ENCODE data around the gene LAGE3. TPM values are rescaled to one million over a fixed set of nuclear protein-coding genes. Genes with fewer than 3 reads are reported as not detected.
A peak's percentile ranks its signal among the peaks of the same experiment; 100 is the strongest.

LAGE3 gene
- total RNA-seq, 1 donor from 2014 or later: 20.0 TPM

DNA sequence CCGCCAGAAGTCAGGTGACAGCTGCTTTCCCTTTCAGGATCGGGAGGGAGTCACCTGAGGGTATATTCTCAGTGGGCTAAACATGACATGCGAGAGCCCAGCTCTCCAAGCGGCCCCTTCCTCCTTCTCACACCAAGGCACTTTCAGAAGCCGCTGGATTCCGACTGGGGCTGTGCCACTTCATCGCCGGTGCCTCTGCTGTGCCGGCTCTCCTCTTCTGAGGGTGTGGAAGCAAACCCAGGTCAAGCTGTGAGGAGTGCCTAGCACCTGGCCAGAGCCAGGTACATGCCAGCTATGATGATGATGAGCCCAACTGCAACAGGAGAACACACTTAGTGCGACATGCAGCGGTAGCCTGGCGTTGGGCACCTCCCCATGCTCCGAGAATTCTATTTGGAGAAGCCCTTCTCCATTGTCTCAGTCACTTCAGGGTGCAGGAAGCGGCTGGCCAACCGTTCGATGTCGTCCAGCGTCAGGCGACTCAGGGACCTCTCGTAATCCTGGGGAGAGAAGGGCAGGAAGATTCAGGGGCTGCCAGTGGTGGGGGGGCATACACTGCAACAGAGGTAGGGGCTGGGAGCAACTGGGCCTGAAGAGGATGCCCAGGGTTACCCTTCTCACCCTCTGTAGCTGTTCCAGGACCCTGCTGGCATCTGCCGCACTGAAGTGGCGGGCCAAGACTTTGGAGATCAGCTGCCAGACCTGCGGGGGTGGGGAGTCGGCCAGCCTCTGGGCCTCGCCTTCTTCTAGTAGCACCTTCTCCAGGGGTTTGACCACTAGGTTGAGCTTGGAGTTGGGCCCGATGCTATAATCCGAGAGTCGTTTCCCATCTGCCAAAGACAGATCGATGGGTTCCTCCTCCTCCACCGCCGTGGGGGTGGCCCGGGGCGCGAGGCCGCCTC, 6.3 kb upstream of the LAGE3 start:
- Histone ChIP-seq H3K4me2 (ENCODE audit: low read length) (peak overlapping the region; percentile 82), H3K9ac (ENCODE audit: low read length) (peak overlapping the region; percentile 68), H4K20me1 (ENCODE audit: insufficient read depth, low read length) (no peaks in the 10 kb centered on the region), H3K27ac (ENCODE audit: low read depth, low read length) (no peak overlapping the region), H3K36me3 (ENCODE audit: insufficient read depth, low read length) (no peaks in the 10 kb centered on the region), H2AFZ (ENCODE audit: low read depth, low read length) (no peak overlapping the region), H3K9me3 (ENCODE audit: insufficient read depth, low read depth, low read length) (no peaks in the 10 kb centered on the region), H3K4me3 (ENCODE audit: insufficient read depth, low read depth, low read length) (peak overlapping the region; percentile 51), H3K27me3 (ENCODE audit: insufficient read depth, low read length) (no peaks in the 10 kb centered on the region), H3K4me1 (ENCODE audit: insufficient read depth, low read length) (peaks cover 18% of the 10 kb centered on the region), H3K79me2 (ENCODE audit: insufficient read depth, low read length) (peaks cover 34% of the 10 kb centered on the region)
- Mint-ChIP-seq H3K36me3 (ENCODE audit: low read depth, unreplicated experiment) (peaks cover 4% of the 10 kb centered on the region), H3K4me3 (ENCODE audit: unreplicated experiment) (peak overlapping the region; percentile 77), H3K4me1 (ENCODE audit: low read depth, unreplicated experiment) (no peaks in the 10 kb centered on the region), H3K9me3 (ENCODE audit: unreplicated experiment) (no peaks in the 10 kb centered on the region), H3K27ac (ENCODE audit: unreplicated experiment) (peak overlapping the region; percentile 47), H3K27me3 (ENCODE audit: low read depth, unreplicated experiment) (no peaks in the 10 kb centered on the region)
- DNase-seq (ENCODE audit: low read depth): no peak
- TF ChIP-seq EZH2 (IDR thresholded peaks at IDR 0.05; ENCODE audit: insufficient read depth, low read length): no peak
- TF ChIP-seq, protein P1, sequence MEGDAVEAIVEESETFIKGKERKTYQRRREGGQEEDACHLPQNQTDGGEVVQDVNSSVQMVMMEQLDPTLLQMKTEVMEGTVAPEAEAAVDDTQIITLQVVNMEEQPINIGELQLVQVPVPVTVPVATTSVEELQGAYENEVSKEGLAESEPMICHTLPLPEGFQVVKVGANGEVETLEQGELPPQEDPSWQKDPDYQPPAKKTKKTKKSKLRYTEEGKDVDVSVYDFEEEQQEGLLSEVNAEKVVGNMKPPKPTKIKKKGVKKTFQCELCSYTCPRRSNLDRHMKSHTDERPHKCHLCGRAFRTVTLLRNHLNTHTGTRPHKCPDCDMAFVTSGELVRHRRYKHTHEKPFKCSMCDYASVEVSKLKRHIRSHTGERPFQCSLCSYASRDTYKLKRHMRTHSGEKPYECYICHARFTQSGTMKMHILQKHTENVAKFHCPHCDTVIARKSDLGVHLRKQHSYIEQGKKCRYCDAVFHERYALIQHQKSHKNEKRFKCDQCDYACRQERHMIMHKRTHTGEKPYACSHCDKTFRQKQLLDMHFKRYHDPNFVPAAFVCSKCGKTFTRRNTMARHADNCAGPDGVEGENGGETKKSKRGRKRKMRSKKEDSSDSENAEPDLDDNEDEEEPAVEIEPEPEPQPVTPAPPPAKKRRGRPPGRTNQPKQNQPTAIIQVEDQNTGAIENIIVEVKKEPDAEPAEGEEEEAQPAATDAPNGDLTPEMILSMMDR (IDR thresholded peaks at IDR 0.05; ENCODE audit: insufficient read depth, low read depth, low read length): no peak
- no peak for FAIRE-seq

DNA sequence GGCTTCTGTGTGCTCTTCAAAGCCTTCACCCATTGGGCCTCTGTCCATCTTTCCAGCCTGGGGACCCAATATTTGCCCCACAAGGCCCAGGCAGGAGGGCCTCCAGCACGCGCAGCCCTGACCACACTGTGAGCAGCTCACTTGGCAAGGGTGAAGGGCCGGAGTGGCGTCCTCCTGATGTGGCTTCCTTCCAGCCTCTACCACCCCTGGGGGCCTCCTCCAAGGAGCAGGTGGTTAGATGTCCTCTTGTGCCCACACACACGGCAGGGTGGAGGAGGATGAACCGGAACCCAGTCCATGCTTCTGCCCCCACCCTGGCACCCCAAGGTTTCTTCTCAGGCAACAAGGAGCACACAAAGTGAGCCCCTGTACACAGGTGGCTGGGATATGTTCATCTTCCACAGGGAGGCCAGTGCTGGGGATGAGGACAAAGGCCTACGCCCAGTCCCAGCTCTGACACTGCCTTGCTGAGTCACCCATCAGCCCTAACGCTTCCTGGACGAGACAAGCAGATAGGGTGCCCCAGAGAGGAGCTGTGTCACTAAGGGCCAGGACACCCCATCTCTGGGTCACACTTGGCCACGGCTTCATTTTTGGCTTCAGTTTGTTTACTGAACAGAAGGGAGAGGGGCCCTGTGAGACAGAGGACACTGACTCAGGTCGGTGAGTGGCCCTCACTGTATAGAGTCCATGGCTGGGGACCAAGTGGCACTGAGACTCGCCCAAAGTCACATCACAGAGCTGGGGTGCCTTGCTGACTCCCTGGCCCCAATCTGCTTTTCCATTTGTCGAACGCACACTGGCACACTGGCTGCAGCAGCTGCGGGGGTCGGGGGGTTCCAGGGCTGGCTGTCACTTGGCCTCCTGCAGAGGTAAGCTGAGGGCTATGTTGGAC, 5.4 kb upstream of the LAGE3 start:
- no peaks in the 10 kb centered on the region for H3K27me3 Mint-ChIP-seq (ENCODE audit: low read depth, unreplicated experiment)

More for the DNA sequence above, 5.4 kb upstream of the LAGE3 start:
- no peaks in the 10 kb centered on the region for H3K4me1 Mint-ChIP-seq (ENCODE audit: low read depth, unreplicated experiment)
- TF ChIP-seq, protein P1 (IDR thresholded peaks at IDR 0.05; ENCODE audit: insufficient read depth, low read depth, low read length): no peak
- TF ChIP-seq EZH2 (IDR thresholded peaks at IDR 0.05; ENCODE audit: insufficient read depth, low read length): no peak
- H3K9me3 Mint-ChIP-seq (ENCODE audit: unreplicated experiment): no peaks in the 10 kb centered on the region
- Histone ChIP-seq H3K27me3 (ENCODE audit: insufficient read depth, low read length) (no peaks in the 10 kb centered on the region), H3K36me3 (ENCODE audit: insufficient read depth, low read length) (no peaks in the 10 kb centered on the region), H3K9me3 (ENCODE audit: insufficient read depth, low read depth, low read length) (no peaks in the 10 kb centered on the region), H4K20me1 (ENCODE audit: insufficient read depth, low read length) (no peaks in the 10 kb centered on the region), H3K27ac (ENCODE audit: low read depth, low read length) (no peak overlapping the region), H2AFZ (ENCODE audit: low read depth, low read length) (no peak overlapping the region), H3K4me1 (ENCODE audit: insufficient read depth, low read length) (peaks cover 14% of the 10 kb centered on the region), H3K9ac (ENCODE audit: low read length) (no peak overlapping the region), H3K79me2 (ENCODE audit: insufficient read depth, low read length) (peaks cover 27% of the 10 kb centered on the region), H3K4me3 (ENCODE audit: insufficient read depth, low read depth, low read length) (no peak overlapping the region), H3K4me2 (ENCODE audit: low read length) (no peak overlapping the region)
- H3K27ac Mint-ChIP-seq (ENCODE audit: unreplicated experiment): no peak overlapping the region
- peaks cover 4% of the 10 kb centered on the region for H3K36me3 Mint-ChIP-seq (ENCODE audit: low read depth, unreplicated experiment)
- FAIRE-seq (no peak), DNase-seq (ENCODE audit: low read depth) (no peak)
- no peak overlapping the region for H3K4me3 Mint-ChIP-seq (ENCODE audit: unreplicated experiment)
